ENCODE data around the gene FAP. TPM values are rescaled to one million over a fixed set of nuclear protein-coding genes. Genes with fewer than 3 reads are reported as not detected.

Gene FAP
- total RNA-seq, 4 donors from 2014 or later, result 10.5 to 167 (median 25.9) TPM

DNA sequence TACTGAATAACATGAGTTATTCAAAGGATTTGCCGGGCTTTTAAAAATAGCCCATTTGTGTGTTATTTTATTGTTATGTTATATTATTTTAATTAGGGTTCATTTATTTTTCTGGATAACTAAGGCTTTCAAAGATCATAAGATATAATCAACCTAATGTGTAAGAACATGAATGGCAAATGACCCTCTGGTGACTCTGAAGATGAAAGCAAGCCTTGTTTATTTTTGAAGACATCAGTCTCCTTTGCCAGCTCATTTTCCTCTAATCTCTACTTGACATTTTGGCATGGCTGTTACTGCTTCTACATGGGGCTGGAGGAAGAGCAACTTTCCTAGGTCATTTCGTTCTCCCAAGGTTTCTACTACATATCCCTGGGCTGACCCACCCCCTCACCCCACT, 10.6 kb downstream of the FAP start:
- intact Hi-C loops (cut with DNase I; ENCODE audit: low total_unique reads), result no loop called here
- no peaks in the 10 kb centered on the region for H3K9me3 ChIP-seq
- no peak overlapping the region for H3K4me3 ChIP-seq
- H3K36me3 ChIP-seq, result no peaks in the 10 kb centered on the region
- TF ChIP-seq, protein P1, sequence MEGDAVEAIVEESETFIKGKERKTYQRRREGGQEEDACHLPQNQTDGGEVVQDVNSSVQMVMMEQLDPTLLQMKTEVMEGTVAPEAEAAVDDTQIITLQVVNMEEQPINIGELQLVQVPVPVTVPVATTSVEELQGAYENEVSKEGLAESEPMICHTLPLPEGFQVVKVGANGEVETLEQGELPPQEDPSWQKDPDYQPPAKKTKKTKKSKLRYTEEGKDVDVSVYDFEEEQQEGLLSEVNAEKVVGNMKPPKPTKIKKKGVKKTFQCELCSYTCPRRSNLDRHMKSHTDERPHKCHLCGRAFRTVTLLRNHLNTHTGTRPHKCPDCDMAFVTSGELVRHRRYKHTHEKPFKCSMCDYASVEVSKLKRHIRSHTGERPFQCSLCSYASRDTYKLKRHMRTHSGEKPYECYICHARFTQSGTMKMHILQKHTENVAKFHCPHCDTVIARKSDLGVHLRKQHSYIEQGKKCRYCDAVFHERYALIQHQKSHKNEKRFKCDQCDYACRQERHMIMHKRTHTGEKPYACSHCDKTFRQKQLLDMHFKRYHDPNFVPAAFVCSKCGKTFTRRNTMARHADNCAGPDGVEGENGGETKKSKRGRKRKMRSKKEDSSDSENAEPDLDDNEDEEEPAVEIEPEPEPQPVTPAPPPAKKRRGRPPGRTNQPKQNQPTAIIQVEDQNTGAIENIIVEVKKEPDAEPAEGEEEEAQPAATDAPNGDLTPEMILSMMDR (IDR thresholded peaks at IDR 0.05), result no peak
- TF ChIP-seq POLR2A (IDR thresholded peaks at IDR 0.05), result no peak
- DNase-seq, result no peak
- peaks cover 0 to 5% of the 10 kb centered on the region in 2 donors for H3K4me1 ChIP-seq
- no peaks in the 10 kb centered on the region for H3K27me3 ChIP-seq
- peak overlapping the region; percentile 5 to 22 for H3K27ac ChIP-seq

DNA sequence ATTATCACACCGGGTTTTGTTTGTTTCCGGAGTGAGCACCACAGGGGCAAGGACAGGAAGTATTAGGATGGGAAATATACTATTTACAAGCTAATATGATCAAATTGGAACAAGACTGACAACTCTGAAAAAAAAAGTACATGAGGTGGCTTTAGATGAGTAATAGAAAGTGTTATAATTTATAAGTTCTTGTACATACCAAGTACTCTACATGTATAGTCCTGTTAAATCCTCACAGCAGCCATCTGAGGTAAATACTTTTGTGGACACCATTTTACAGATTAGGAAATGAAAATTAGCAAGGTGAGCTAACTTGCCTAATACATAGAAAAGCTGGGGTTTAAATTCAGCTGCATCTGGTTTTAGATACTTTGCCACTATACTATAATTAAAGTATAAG, 11.2 kb downstream of the FAP start:
- TF ChIP-seq, protein P1 (IDR thresholded peaks at IDR 0.05), result no peak
- TF ChIP-seq POLR2A (IDR thresholded peaks at IDR 0.05), result no peak
- H3K4me1 ChIP-seq, result peaks cover 0 to 5% of the 10 kb centered on the region in 2 donors
- intact Hi-C loops (cut with DNase I; ENCODE audit: low total_unique reads), result no loop called here
- H3K36me3 ChIP-seq, result no peaks in the 10 kb centered on the region
- H3K27ac ChIP-seq, result peak overlapping the region in 1 of 2 donors; percentile 22
- H3K4me3 ChIP-seq, result no peak overlapping the region
- no peaks in the 10 kb centered on the region for H3K9me3 ChIP-seq
- DNase-seq, result no peak
- no peaks in the 10 kb centered on the region for H3K27me3 ChIP-seq

DNA sequence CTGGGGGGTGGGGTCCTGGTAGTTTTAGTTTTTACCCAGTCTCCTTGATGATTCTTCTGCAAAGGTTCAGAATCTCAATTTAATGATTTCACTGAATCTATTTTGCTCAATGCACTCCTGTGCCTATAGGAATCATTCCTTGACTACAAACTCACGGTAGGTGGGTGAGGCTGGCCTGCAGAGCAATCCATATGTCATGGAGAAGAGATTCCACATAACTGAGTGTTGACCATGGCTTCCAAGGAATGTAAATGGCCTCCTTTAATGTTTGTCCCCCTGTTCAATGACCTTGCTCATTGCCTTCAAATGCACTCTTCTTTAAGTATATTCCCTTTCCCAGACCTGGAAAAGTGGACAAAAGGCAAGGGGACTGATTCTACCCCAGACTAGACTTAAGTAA, 12.5 kb downstream of the FAP start:
- TF ChIP-seq POLR2A (IDR thresholded peaks at IDR 0.05), result no peak
- TF ChIP-seq, protein P1 (IDR thresholded peaks at IDR 0.05), result no peak
- intact Hi-C loops (cut with DNase I; ENCODE audit: low total_unique reads), result no loop called here
- no peak overlapping the region for H3K4me3 ChIP-seq

DNA sequence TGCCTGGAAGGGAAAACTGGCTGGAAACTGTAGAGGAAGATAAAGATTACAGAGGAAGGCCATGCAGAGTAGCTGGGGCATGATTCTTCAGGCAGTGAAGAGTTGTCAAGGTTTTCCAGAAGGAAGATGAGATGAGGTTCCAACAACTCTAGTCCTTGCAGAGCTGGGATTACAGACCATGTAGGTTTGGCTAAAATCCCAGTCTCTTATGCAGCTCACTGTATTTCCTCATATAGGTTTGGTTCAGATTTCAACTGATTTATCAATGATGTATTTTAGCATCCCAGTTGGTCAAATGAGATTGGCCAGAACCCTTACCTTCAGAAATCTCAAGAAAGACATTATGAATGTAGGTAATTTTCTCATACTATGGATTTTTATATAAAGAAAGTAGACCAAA, 16.4 kb downstream of the FAP start:
- TF ChIP-seq POLR2A (IDR thresholded peaks at IDR 0.05), result no peak
- TF ChIP-seq, protein P1 (IDR thresholded peaks at IDR 0.05), result no peak
- DNase-seq, result no peak
- intact Hi-C loops (cut with DNase I; ENCODE audit: low total_unique reads), result no loop called here
- Histone ChIP-seq H3K9me3 (no peaks in the 10 kb centered on the region), H3K4me3 (no peak overlapping the region), H3K36me3 (no peaks in the 10 kb centered on the region), H3K4me1 (no peaks in the 10 kb centered on the region), H3K27ac (no peak overlapping the region), H3K27me3 (no peaks in the 10 kb centered on the region)

More for the DNA sequence above, 12.5 kb downstream of the FAP start:
- H3K9me3 ChIP-seq, result no peaks in the 10 kb centered on the region
- no peak for DNase-seq
- H3K27ac ChIP-seq, result no peak overlapping the region
- H3K36me3 ChIP-seq, result no peaks in the 10 kb centered on the region
- no peaks in the 10 kb centered on the region for H3K27me3 ChIP-seq
- H3K4me1 ChIP-seq, result peaks cover 0 to 5% of the 10 kb centered on the region in 2 donors

DNA sequence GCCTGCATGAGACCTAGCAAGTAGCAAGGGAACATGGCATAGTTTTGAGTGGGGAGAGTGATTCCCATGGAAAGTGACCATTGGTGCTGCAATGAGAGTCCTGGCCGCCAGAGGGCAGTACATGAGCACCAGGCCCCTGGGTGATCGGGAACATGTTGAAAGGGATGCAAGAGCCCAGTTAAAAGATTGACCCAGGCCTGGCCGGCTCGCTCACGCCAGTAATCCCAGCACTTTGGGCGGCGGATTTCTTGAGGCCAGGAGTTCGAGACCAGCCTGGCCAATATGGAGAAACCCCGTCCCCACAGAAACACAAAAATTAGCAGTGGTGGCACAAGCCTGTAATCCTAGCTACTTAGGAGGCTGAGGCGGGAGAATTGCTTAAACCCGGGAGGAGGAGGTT, 22.2 kb downstream of the FAP start:
- TF ChIP-seq POLR2A (IDR thresholded peaks at IDR 0.05), result no peak
- TF ChIP-seq, protein P1 (IDR thresholded peaks at IDR 0.05), result peak; percentile 70 to 85 (median 82)

More for the DNA sequence above, 22.2 kb downstream of the FAP start:
- no peaks in the 10 kb centered on the region for H3K36me3 ChIP-seq
- no peaks in the 10 kb centered on the region for H3K4me1 ChIP-seq
- intact Hi-C loops (cut with DNase I; ENCODE audit: low total_unique reads), result no loop called here
- no peaks in the 10 kb centered on the region for H3K9me3 ChIP-seq
- no peaks in the 10 kb centered on the region for H3K27me3 ChIP-seq
- H3K4me3 ChIP-seq, result no peak overlapping the region
- peak overlapping the region; percentile 12 to 16 for H3K27ac ChIP-seq
- peak; percentile 65 to 70 for DNase-seq
